OCI-LY7 (cell line): ENCODE results near the gene MACF1. TPM values are rescaled to one million over a fixed set of nuclear protein-coding genes. Genes with fewer than 3 reads are reported as not detected.

Source experiments
- BruUV-seq: library from RNA; stranded (reverse); fragments of 400-500 nt; replicated peaks from 2 replicates; lab custom pipeline; 2021; lab: Mats Ljungman, UMichigan
- CTCF ChIA-PET: fragments of 300-600 bp; sonication (Branson Sonifier 250); formaldehyde crosslinking; loops from one replicate; lab custom pipeline; 2022; ENCODE audit warnings: antibody characterized with exemption; ENCODE audit not compliant: unreplicated experiment; lab: Charles Lee
- POLR2A ChIA-PET: fragments of 300-600 bp; sonication (Branson Sonifier 250); formaldehyde crosslinking; loops from one replicate; lab custom pipeline; 2022; ENCODE audit warnings: antibody characterized with exemption; lab: Charles Lee
- DNase-seq: peaks from one replicate; pipeline ENCODE4 v3.0.0-alpha.2; 2015; ENCODE audit warnings: low spot score
- H2AFZ ChIP-seq: fragments of 200-600 bp; sonication (generic), shearing (Covaris generic); 2 replicates; pipeline ENCODE4 v1.6.1; 2014; ENCODE audit warnings: mild to moderate bottlenecking, antibody characterized with exemption, low read length, moderate library complexity
- H3K27ac ChIP-seq: fragments of 200-600 bp; sonication (generic); 2 replicates; pipeline ENCODE4 v1.5.1; 2014; ENCODE audit warnings: mixed run types, low read depth, mild to moderate bottlenecking, moderate library complexity, low read length, inconsistent platforms; ENCODE audit not compliant: poor library complexity, severe bottlenecking
- H3K36me3 ChIP-seq: fragments of 200-600 bp; sonication (generic); 2 replicates; pipeline ENCODE4 v1.6.1; 2014; ENCODE audit warnings: mild to moderate bottlenecking, antibody characterized with exemption, low read length, moderate library complexity, mixed read lengths; ENCODE audit not compliant: insufficient read depth
- H3K4me1 ChIP-seq: fragments of 200-600 bp; sonication (generic); 2 replicates; pipeline ENCODE4 v1.5.1; 2014; ENCODE audit warnings: mild to moderate bottlenecking, low read length; ENCODE audit not compliant: insufficient read depth, poor library complexity, severe bottlenecking
- H3K4me2 ChIP-seq: fragments of 200-600 bp; sonication (generic); 2 replicates; pipeline ENCODE4 v1.6.1; 2014; ENCODE audit warnings: mild to moderate bottlenecking, low read length
- H3K4me3 ChIP-seq: fragments of 200-600 bp; sonication (generic); 2 replicates; pipeline ENCODE4 v1.5.1; 2014; ENCODE audit warnings: mild to moderate bottlenecking, low read depth, low read length; ENCODE audit not compliant: poor library complexity, severe bottlenecking
- H3K79me2 ChIP-seq: fragments of 200-600 bp; sonication (generic); 2 replicates; pipeline ENCODE4 v1.6.1; 2016; ENCODE audit warnings: low read depth, mild to moderate bottlenecking, low read length, moderate library complexity, mixed read lengths; ENCODE audit not compliant: insufficient read depth
- H3K9me2 ChIP-seq: fragments of 200-600 bp; sonication (generic); 2 replicates; pipeline ENCODE4 v1.6.1; 2016; ENCODE audit warnings: mild to moderate bottlenecking, low read length, mixed read lengths; ENCODE audit not compliant: insufficient read depth
- H3K9me3 ChIP-seq: fragments of 200-600 bp; sonication (generic); 2 replicates; pipeline ENCODE4 v1.6.1; 2014; ENCODE audit warnings: mild to moderate bottlenecking, mixed run types, low read length, mixed read lengths
- H4K20me1 ChIP-seq: fragments of 200-600 bp; sonication (generic); 2 replicates; pipeline ENCODE4 v1.6.1; 2014; ENCODE audit warnings: mild to moderate bottlenecking, antibody characterized with exemption, low read length, moderate library complexity, mixed read lengths; ENCODE audit not compliant: insufficient read depth
- EZH2phosphoT487 ChIP-seq: fragments of 200-600 bp; sonication (generic); IDR thresholded peaks from 2 replicates; pipeline ENCODE4 v1.6.1; 2018; ENCODE audit warnings: low read depth, borderline replicate concordance, mild to moderate bottlenecking, mixed run types, antibody characterized with exemption, low read length, moderate library complexity, mixed read lengths
- intact Hi-C: fragments of 100-400 bp; cut with micrococcal nuclease; formaldehyde crosslinking; loops from one replicate; pipeline ENCODE4 v1.10.0; 2022; ENCODE audit not compliant: unreplicated experiment
- total RNA-seq, 2 experiments: library from RNA; depleted of rRNA in 1 of 2; stranded (reverse); fragments of >200 nt in 1 of 2; shearing (Covaris generic) in 1 of 2; gene quantifications; 2 replicates each; pipeline ENCODE4 v1.2.3, GENCODE V29; 2014 to 2022
- TF ChIP-seq, protein P1 (sequence below): fragments of 200-600 bp; sonication (generic); conservative IDR thresholded peaks from 2 replicates; pipeline ENCODE4 v1.5.1; 2014; ENCODE audit warnings: mild to moderate bottlenecking, antibody characterized with exemption, low read length, moderate library complexity, mixed read lengths

Gene MACF1
- total RNA-seq, 2 experiments from 2014 or later, result 211 to 220 TPM

DNA sequence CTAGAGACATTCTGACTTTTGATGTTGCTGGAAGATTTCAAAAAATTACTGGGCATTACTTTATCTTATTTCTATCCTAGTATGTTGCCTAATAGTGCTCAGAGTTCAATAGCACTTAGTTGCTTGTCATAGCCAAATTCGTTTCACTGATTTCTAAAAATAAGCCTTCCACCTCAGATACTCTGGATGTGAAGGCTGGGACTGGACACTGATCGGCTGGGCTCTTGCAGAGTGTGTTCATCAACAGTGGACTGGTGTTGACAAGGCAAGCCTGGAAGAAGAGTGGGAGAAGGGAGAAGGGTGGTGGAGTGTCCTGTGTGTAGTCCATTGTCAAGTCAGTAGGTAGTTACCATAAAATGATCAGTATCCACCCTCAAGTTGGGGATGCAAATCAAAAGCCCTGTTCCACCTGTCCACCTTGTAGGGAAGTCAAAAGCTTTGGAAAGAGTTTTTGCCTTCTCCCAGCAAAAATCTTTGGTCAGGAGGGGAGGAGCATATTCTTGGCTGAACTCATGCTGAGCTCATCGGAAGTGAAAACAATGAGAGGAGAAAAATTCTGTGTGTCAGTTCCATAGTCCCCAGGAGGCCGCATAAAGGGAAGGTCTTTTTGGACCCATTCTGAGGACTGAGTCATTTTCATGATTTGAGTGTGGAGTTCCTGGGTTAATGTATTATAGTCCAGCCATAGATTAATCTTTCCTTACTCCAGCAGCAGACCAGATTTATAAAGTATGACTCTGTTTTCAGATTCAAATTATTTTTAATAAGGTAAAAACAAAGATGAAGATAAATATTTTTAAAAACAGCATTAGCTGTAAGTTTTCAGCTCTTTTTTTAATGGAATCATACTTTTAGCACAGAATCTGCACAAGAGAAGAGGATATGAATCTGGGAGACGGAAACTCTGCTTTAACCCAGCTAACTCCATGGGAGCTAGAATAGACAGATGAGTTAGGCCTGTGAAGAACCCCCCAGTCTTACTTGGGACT lies 187.5 kb downstream of the MACF1 start:
- TF ChIP-seq EZH2phosphoT487, result no peak
- TF ChIP-seq, protein P1, sequence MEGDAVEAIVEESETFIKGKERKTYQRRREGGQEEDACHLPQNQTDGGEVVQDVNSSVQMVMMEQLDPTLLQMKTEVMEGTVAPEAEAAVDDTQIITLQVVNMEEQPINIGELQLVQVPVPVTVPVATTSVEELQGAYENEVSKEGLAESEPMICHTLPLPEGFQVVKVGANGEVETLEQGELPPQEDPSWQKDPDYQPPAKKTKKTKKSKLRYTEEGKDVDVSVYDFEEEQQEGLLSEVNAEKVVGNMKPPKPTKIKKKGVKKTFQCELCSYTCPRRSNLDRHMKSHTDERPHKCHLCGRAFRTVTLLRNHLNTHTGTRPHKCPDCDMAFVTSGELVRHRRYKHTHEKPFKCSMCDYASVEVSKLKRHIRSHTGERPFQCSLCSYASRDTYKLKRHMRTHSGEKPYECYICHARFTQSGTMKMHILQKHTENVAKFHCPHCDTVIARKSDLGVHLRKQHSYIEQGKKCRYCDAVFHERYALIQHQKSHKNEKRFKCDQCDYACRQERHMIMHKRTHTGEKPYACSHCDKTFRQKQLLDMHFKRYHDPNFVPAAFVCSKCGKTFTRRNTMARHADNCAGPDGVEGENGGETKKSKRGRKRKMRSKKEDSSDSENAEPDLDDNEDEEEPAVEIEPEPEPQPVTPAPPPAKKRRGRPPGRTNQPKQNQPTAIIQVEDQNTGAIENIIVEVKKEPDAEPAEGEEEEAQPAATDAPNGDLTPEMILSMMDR, result no peak
- Histone ChIP-seq H3K79me2 (peaks cover 61% of the 10 kb centered on the region; the same call in 1 of the 2 replicates), H3K9me3 (no peaks in the 10 kb centered on the region), H3K9me2 (no peaks in the 10 kb centered on the region), H3K4me1 (peaks cover 32% of the 10 kb centered on the region), H4K20me1 (no peaks in the 10 kb centered on the region), H3K4me2 (no peak overlapping the region), H2AFZ (no peak overlapping the region), H3K36me3 (peaks cover 49% of the 10 kb centered on the region), H3K4me3 (no peak overlapping the region), H3K27ac (no peak overlapping the region)
- BruUV-seq, result no TSS peak
- POLR2A ChIA-PET, result interaction anchor here (0.9 to 1.3 kb wide), 2 partner anchors 8 to 19 kb away, joined by 3 read pairs; no protein-coding TSS in a partner anchor
- CTCF ChIA-PET, result interaction anchor here (1.1 kb wide), 1 partner anchor 19 kb away, joined by 3 read pairs; no protein-coding TSS in a partner anchor
- intact Hi-C loops, result no loop called here
- no peak for DNase-seq

DNA sequence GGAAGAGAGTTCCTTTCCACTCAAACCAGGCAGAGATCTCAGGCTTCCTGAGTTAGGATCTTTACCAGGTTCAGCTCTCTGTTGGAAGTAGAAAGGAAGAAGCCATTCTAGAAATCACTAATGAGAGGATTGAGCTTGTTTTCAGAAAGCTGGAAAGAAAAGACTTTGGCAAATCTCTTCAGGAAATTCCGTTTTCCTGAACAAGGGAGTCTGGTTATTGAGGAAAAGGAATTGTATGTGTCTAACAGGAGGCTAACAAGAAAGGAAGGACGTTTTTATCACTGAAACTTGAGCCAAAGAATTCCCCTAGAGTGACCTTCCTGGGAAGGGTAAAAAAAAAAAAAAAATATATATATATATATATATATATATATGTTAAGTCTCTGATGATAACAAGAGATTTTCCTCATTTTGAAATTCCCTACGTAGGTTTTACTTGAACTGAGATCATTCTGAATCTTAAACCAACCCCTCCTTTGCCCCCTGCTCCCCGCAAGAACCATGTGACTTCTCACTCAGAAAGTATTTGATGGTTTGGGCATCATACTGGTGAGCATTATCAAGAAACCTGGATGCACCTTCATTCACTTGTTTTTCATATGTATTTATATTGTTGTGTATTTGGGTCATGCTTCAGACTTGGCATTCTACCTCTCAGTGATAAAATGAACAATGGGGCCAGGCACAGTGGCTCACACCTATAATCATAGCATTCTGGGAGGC lies 188.5 kb downstream of the MACF1 start:
- BruUV-seq, result no TSS peak
- intact Hi-C loops, result no loop called here
- no peak overlapping the region for H3K4me3 ChIP-seq
- peaks cover 39% of the 10 kb centered on the region for H3K4me1 ChIP-seq
- no peak overlapping the region for H3K27ac ChIP-seq
- TF ChIP-seq EZH2phosphoT487, result no peak
- TF ChIP-seq, protein P1, result no peak
- ChIA-PET POLR2A (interaction anchor here (0.9 to 1.3 kb wide), 2 partner anchors 9 to 18 kb away, joined by 3 read pairs; no protein-coding TSS in a partner anchor), CTCF (no interaction called here)
- peaks cover 43% of the 10 kb centered on the region for H3K36me3 ChIP-seq
- H3K9me3 ChIP-seq, result no peaks in the 10 kb centered on the region
- H2AFZ ChIP-seq, result no peak overlapping the region
- H3K9me2 ChIP-seq, result no peaks in the 10 kb centered on the region
- no peak for DNase-seq
- H4K20me1 ChIP-seq, result no peaks in the 10 kb centered on the region
- no peak overlapping the region for H3K4me2 ChIP-seq
- peaks cover 66% of the 10 kb centered on the region; the same call in 1 of the 2 replicates for H3K79me2 ChIP-seq
